ENCODE measurements around the gene COL5A2. TPM values are rescaled to one million over a fixed set of nuclear protein-coding genes. Genes with fewer than 3 reads are reported as not detected.

Gene COL5A2
- total and polyA plus RNA-seq, 9 of the 15 experiments (the other 6 are each of a cell fraction or from before 2014, with no cell fraction given) = 0.01 to 0.54 (median 0.19) TPM

GRCh38 chr2:189213250-189213649, 33.7 kb upstream of the COL5A2 start:
- H3K4me2 ChIP-seq (ENCODE audit: insufficient read depth, low read length) = no peak overlapping the region
- peak overlapping the region; percentile 51; the same call in 1 of the 2 replicates for H2AFZ ChIP-seq (ENCODE audit: low read depth, low read length)
- intact Hi-C loops (cut with micrococcal nuclease) = no loop called here
- POLR2A ChIA-PET = interaction anchor here (0.6 kb wide), 1 partner anchor 313 kb away, joined by 3 read pairs; no protein-coding TSS in a partner anchor
- H3K79me2 ChIP-seq (ENCODE audit: control insufficient read depth, insufficient read depth, low read length) = no peaks in the 10 kb centered on the region
- no peak for ATAC-seq
- no peaks in the 10 kb centered on the region for H4K20me1 ChIP-seq (replicated peaks; ENCODE audit: control insufficient read depth, insufficient read depth, low read length)
- H3K9me3 ChIP-seq (replicated peaks; ENCODE audit: control insufficient read depth, insufficient read depth, low read depth, low read length) = no peaks in the 10 kb centered on the region
- H3K9me1 ChIP-seq (ENCODE audit: control insufficient read depth, insufficient read depth, low read length) = no peaks in the 10 kb centered on the region
- H3K36me3 ChIP-seq (ENCODE audit: control insufficient read depth, insufficient read depth, low read length) = no peaks in the 10 kb centered on the region
- CTCF ChIA-PET (ENCODE audit: low intra/inter-chr PET ratio) = no interaction called here
- no peak overlapping the region for H3K9ac ChIP-seq (ENCODE audit: insufficient read depth in 1 of 2, low read depth in 2 of 2, low read length in 2 of 2)
- no peaks in the 10 kb centered on the region for H3K27me3 ChIP-seq (ENCODE audit: control insufficient read depth in 2 of 2, insufficient read depth in 2 of 2, low read length in 2 of 2)
- BruUV-seq (replicated peaks) = no TSS peak
- no peak overlapping the region for H3K4me3 ChIP-seq
- 45% methylated on average over 2 of the region's 2 CpGs for WGBS (ENCODE audit: insufficient coverage, low coverage, missing lambda C conversion rate)
- no peak for DNase-seq (ENCODE audit: extremely low read depth in 1 of 4, low spot score in 3 of 4)
- in situ Hi-C loops (cut with MboI) = no loop called here
- no peak overlapping the region for H3K27ac ChIP-seq (ENCODE audit: extremely low read depth, low read depth, low read length)
- FAIRE-seq = peak; percentile 54
- H3K4me1 ChIP-seq (replicated peaks in 1 of 2; ENCODE audit: control insufficient read depth in 2 of 2, insufficient read depth in 2 of 2, low read length in 2 of 2) = peaks cover 0 to 8% of the 10 kb centered on the region in 2 experiments; a peak in 4 of 5 replicates
- TF ChIP-seq MED1 (CRISPR knock-in tag; IDR thresholded peaks at IDR 0.05; ENCODE audit: borderline replicate concordance) (no peak), ETS1 (conservative IDR thresholded peaks at IDR 0.05; ENCODE audit: control insufficient read depth, low read depth, low read length) (no peak), JUND (IDR thresholded peaks at IDR 0.05; ENCODE audit: borderline replicate concordance, low read depth, low read length) (no peak), JUND (tag; IDR thresholded peaks at IDR 0.05; ENCODE audit: borderline replicate concordance, low read depth, low read length) (no peak), JUNB (CRISPR knock-in tag; conservative IDR thresholded peaks at IDR 0.05) (no peak), ZNF395 (CRISPR knock-in tag; IDR thresholded peaks at IDR 0.05) (no peak), ATF1 (CRISPR knock-in tag; IDR thresholded peaks at IDR 0.05) (no peak), ATF1 (tag; IDR thresholded peaks at IDR 0.05) (no peak), MXI1 (IDR thresholded peaks at IDR 0.05; ENCODE audit: low read depth, low read length) (no peak), ETV6 (IDR thresholded peaks at IDR 0.05; ENCODE audit: borderline replicate concordance in 1 of 2, low read depth in 2 of 2, low read length in 1 of 2) (no peak), ETV6 (CRISPR knock-in tag; IDR thresholded peaks at IDR 0.05; ENCODE audit: borderline replicate concordance) (no peak), UBTF (IDR thresholded peaks at IDR 0.05; ENCODE audit: borderline replicate concordance in 1 of 2, low read depth in 2 of 2, low read length in 2 of 2) (no peak), MAFG (tag; conservative IDR thresholded peaks at IDR 0.05) (no peak), ZNF143 (CRISPR knock-in tag; IDR thresholded peaks at IDR 0.05) (no peak), ELF1 (tag; IDR thresholded peaks at IDR 0.05) (no peak), RBM14 (IDR thresholded peaks at IDR 0.05; ENCODE audit: borderline replicate concordance, insufficient read depth, low read depth, low read length) (no peak), NONO (IDR thresholded peaks at IDR 0.05; ENCODE audit: low read depth in 2 of 2, low read length in 1 of 2) (no peak)
